Tibial nerve (tissue), 4 donors: ENCODE measurements around the gene PCSK6.

ENCODE experiments used
- EP300 ChIP-seq, 2 donors: sonication (generic); formaldehyde crosslinking; IDR thresholded peaks; one replicate each; pipeline ENCODE4 v1.6.1; 2017; ENCODE audit warnings: antibody characterized with exemption in 2 of 2, mild to moderate bottlenecking in 1 of 2
- POLR2A ChIP-seq, 2 donors: fragments of 450-650 bp; IDR thresholded peaks; one replicate each; pipeline ENCODE4 v1.6.1; 2017; ENCODE audit warnings: antibody characterized with exemption in 2 of 2, mild to moderate bottlenecking in 2 of 2, moderate library complexity in 2 of 2
- TF ChIP-seq, protein P1 (sequence below), 5 experiments: fragments of 200-600 bp in 3 of 5; fragments of 450-650 bp in 2 of 5; sonication (generic) in 3 of 5; IDR thresholded peaks; one replicate each; pipeline ENCODE4 v1.5.1; 2016 to 2019; ENCODE audit warnings: antibody characterized with exemption in 5 of 5, mild to moderate bottlenecking in 3 of 5, moderate library complexity in 2 of 5

- TF ChIP-seq POLR2A (IDR thresholded peaks at IDR 0.05) (no peak), EP300 (IDR thresholded peaks at IDR 0.05) (no peak)
- TF ChIP-seq, protein P1, sequence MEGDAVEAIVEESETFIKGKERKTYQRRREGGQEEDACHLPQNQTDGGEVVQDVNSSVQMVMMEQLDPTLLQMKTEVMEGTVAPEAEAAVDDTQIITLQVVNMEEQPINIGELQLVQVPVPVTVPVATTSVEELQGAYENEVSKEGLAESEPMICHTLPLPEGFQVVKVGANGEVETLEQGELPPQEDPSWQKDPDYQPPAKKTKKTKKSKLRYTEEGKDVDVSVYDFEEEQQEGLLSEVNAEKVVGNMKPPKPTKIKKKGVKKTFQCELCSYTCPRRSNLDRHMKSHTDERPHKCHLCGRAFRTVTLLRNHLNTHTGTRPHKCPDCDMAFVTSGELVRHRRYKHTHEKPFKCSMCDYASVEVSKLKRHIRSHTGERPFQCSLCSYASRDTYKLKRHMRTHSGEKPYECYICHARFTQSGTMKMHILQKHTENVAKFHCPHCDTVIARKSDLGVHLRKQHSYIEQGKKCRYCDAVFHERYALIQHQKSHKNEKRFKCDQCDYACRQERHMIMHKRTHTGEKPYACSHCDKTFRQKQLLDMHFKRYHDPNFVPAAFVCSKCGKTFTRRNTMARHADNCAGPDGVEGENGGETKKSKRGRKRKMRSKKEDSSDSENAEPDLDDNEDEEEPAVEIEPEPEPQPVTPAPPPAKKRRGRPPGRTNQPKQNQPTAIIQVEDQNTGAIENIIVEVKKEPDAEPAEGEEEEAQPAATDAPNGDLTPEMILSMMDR (IDR thresholded peaks at IDR 0.05), result no peak
Observed at GRCh38 chr15:101505610-101506337, 16.3 kb upstream of the PCSK6 start.
